Neural cell (in vitro differentiated cells): Measurements from ENCODE around the gene MRC1. TPM values are rescaled to one million over a fixed set of nuclear protein-coding genes. Genes with fewer than 3 reads are reported as not detected.

Source experiments
- H2AFZ ChIP-seq: fragments of 200-600, 300-800 bp; sonication (generic), shearing (Covaris generic); 2 replicates; pipeline ENCODE4 v1.6.0; 2014; ENCODE audit warnings: low read depth, mild to moderate bottlenecking, antibody characterized with exemption, low read length, moderate library complexity
- H3F3A ChIP-seq: fragments of 200-600 bp; shearing (Covaris generic); 2 replicates; pipeline ENCODE4 v1.6.1; 2016; ENCODE audit warnings: mild to moderate bottlenecking, moderate library complexity, mixed read lengths, antibody characterized with exemption, low read length; ENCODE audit not compliant: insufficient read depth, poor library complexity, severe bottlenecking
- H3K27ac ChIP-seq: fragments of 200-600, 300-800 bp; sonication (generic), shearing (Covaris generic); 2 replicates; pipeline ENCODE4 v1.5.1; 2014; ENCODE audit warnings: mild to moderate bottlenecking, low read length, moderate library complexity
- H3K27me3 ChIP-seq: fragments of 300-800, 200-600 bp; sonication (generic), shearing (Covaris generic); 2 replicates; pipeline ENCODE4 v1.6.0; 2014; ENCODE audit warnings: mild to moderate bottlenecking, low read depth, low read length, moderate library complexity; ENCODE audit not compliant: insufficient read depth
- H3K36me3 ChIP-seq: fragments of 300-800, 200-600 bp; sonication (generic), shearing (Covaris generic); 2 replicates; pipeline ENCODE4 v1.5.1; 2014; ENCODE audit warnings: mild to moderate bottlenecking, antibody characterized with exemption, low read length, moderate library complexity; ENCODE audit not compliant: insufficient read depth
- H3K4me2 ChIP-seq: fragments of 300-800, 200-600 bp; sonication (generic), shearing (Covaris generic); 2 replicates; pipeline ENCODE4 v1.6.0; 2014; ENCODE audit warnings: mild to moderate bottlenecking, low read length
- H3K4me3 ChIP-seq: fragments of 300-800, 200-600 bp; sonication (generic), shearing (Covaris generic); 2 replicates; pipeline ENCODE4 v1.5.1; 2014; ENCODE audit warnings: mild to moderate bottlenecking, low read length, moderate library complexity
- H3K79me2 ChIP-seq: fragments of 200-600 bp; shearing (Covaris generic); replicated peaks from 2 replicates; pipeline ENCODE4 v1.6.0; 2014; ENCODE audit warnings: mild to moderate bottlenecking, low read length, moderate library complexity; ENCODE audit not compliant: insufficient read depth
- H3K9ac ChIP-seq: fragments of 300-800, 200-600 bp; sonication (generic), shearing (Covaris generic); 2 replicates; pipeline ENCODE4 v1.6.1; 2016; ENCODE audit warnings: mild to moderate bottlenecking, low read length, mixed read lengths
- H3K9me2 ChIP-seq: fragments of 200-600 bp; shearing (Covaris generic); 2 replicates; pipeline ENCODE4 v1.6.1; 2016; ENCODE audit warnings: mild to moderate bottlenecking, low read length, mixed read lengths; ENCODE audit not compliant: insufficient read depth
- H3K9me3 ChIP-seq: fragments of 200-600, 300-800 bp; sonication (generic), shearing (Covaris generic); 2 replicates; pipeline ENCODE4 v1.6.1; 2016; ENCODE audit warnings: mild to moderate bottlenecking, mixed run types, low read length, moderate library complexity, mixed read lengths
- H4K20me1 ChIP-seq: fragments of 200-600 bp; shearing (Covaris generic); 2 replicates; pipeline ENCODE4 v1.6.1; 2016; ENCODE audit warnings: mild to moderate bottlenecking, mixed run types; ENCODE audit not compliant: insufficient read depth
- EP300 ChIP-seq: fragments of 450-650 bp; conservative IDR thresholded peaks from 2 replicates; pipeline ENCODE4 v1.6.1; 2014; ENCODE audit warnings: antibody characterized with exemption, mild to moderate bottlenecking, moderate library complexity; ENCODE audit not compliant: poor library complexity, severe bottlenecking
- EZH2 ChIP-seq: fragments of 200-600, 300-800 bp; shearing (Covaris generic), sonication (generic); IDR thresholded peaks from 2 replicates; pipeline ENCODE4 v1.6.1; 2014; ENCODE audit warnings: antibody characterized with exemption, low read length, borderline replicate concordance, mild to moderate bottlenecking; ENCODE audit not compliant: insufficient read depth, poor library complexity, severe bottlenecking
- MXI1 ChIP-seq: fragments of 450-650 bp; conservative IDR thresholded peaks from 2 replicates; pipeline ENCODE4 v1.6.1; 2014; ENCODE audit warnings: antibody characterized with exemption, mild to moderate bottlenecking; ENCODE audit not compliant: poor library complexity, severe bottlenecking
- POLR2AphosphoS5 ChIP-seq: IDR thresholded peaks from 2 replicates; pipeline ENCODE4 v1.6.1; 2012
- RAD21 ChIP-seq: fragments of 450-650 bp; conservative IDR thresholded peaks from 2 replicates; pipeline ENCODE4 v1.6.1; 2014; ENCODE audit warnings: antibody characterized with exemption, mild to moderate bottlenecking, moderate library complexity
- SMC3 ChIP-seq: fragments of 450-650 bp; conservative IDR thresholded peaks from 2 replicates; pipeline ENCODE4 v1.6.1; 2014; ENCODE audit warnings: antibody characterized with exemption, mild to moderate bottlenecking, moderate library complexity; ENCODE audit not compliant: poor library complexity
- TAF1 ChIP-seq: IDR thresholded peaks from 2 replicates; pipeline ENCODE4 v1.6.1; 2012; ENCODE audit warnings: low read depth
- polyA plus RNA-seq: library from polyadenylated mRNA; depleted of rRNA; stranded (reverse); fragments of >200 nt; gene quantifications from 2 replicates; pipeline ENCODE4 v1.2.3, GENCODE V29; 2014
- TF ChIP-seq, protein P1 (sequence below): IDR thresholded peaks from 2 replicates; pipeline ENCODE4 v1.6.1; 2012; ENCODE audit warnings: borderline replicate concordance
- TF ChIP-seq, protein P2 (sequence below): fragments of 450-650 bp; IDR thresholded peaks from 2 replicates; pipeline ENCODE4 v1.5.1; 2014; ENCODE audit warnings: antibody characterized with exemption, mild to moderate bottlenecking, moderate library complexity; ENCODE audit not compliant: poor library complexity, severe bottlenecking

The MRC1 gene
- polyA plus RNA-seq, 1 donor from 2014 or later: not detected

DNA sequence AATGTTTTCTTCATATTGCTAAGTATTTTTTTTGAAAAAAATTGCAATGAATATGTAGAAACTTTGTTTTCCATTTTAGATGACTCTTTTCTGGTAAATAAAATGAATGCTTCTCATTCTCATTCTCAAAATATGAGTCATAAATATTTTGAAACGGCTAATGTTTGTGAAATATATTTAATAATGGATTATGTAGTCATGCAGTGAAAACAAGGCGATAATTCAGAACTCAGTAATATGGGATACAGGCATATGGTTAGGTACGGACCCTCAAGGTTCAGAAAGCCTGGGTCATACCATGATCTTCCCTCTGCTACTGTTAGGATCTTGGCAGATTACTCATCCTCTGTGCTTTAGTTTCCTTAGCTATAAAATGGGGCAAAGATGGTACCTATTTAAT lies 96.3 kb downstream of the MRC1 start:
- H3K79me2 ChIP-seq: no peaks in the 10 kb centered on the region
- H3F3A ChIP-seq: no peaks in the 10 kb centered on the region
- H3K27me3 ChIP-seq: no peaks in the 10 kb centered on the region
- TF ChIP-seq TAF1: no peak
- TF ChIP-seq EZH2: no peak
- no peak for TF ChIP-seq SMC3
- TF ChIP-seq, protein P1, sequence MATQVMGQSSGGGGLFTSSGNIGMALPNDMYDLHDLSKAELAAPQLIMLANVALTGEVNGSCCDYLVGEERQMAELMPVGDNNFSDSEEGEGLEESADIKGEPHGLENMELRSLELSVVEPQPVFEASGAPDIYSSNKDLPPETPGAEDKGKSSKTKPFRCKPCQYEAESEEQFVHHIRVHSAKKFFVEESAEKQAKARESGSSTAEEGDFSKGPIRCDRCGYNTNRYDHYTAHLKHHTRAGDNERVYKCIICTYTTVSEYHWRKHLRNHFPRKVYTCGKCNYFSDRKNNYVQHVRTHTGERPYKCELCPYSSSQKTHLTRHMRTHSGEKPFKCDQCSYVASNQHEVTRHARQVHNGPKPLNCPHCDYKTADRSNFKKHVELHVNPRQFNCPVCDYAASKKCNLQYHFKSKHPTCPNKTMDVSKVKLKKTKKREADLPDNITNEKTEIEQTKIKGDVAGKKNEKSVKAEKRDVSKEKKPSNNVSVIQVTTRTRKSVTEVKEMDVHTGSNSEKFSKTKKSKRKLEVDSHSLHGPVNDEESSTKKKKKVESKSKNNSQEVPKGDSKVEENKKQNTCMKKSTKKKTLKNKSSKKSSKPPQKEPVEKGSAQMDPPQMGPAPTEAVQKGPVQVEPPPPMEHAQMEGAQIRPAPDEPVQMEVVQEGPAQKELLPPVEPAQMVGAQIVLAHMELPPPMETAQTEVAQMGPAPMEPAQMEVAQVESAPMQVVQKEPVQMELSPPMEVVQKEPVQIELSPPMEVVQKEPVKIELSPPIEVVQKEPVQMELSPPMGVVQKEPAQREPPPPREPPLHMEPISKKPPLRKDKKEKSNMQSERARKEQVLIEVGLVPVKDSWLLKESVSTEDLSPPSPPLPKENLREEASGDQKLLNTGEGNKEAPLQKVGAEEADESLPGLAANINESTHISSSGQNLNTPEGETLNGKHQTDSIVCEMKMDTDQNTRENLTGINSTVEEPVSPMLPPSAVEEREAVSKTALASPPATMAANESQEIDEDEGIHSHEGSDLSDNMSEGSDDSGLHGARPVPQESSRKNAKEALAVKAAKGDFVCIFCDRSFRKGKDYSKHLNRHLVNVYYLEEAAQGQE: no peak
- TF ChIP-seq MXI1: no peak
- no peak for TF ChIP-seq POLR2AphosphoS5
- no peak for TF ChIP-seq RAD21
- no peak for TF ChIP-seq EP300
- TF ChIP-seq, protein P2, sequence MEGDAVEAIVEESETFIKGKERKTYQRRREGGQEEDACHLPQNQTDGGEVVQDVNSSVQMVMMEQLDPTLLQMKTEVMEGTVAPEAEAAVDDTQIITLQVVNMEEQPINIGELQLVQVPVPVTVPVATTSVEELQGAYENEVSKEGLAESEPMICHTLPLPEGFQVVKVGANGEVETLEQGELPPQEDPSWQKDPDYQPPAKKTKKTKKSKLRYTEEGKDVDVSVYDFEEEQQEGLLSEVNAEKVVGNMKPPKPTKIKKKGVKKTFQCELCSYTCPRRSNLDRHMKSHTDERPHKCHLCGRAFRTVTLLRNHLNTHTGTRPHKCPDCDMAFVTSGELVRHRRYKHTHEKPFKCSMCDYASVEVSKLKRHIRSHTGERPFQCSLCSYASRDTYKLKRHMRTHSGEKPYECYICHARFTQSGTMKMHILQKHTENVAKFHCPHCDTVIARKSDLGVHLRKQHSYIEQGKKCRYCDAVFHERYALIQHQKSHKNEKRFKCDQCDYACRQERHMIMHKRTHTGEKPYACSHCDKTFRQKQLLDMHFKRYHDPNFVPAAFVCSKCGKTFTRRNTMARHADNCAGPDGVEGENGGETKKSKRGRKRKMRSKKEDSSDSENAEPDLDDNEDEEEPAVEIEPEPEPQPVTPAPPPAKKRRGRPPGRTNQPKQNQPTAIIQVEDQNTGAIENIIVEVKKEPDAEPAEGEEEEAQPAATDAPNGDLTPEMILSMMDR: no peak
- no peak overlapping the region for H2AFZ ChIP-seq
- no peak overlapping the region for H3K4me2 ChIP-seq
- H3K9me2 ChIP-seq: no peaks in the 10 kb centered on the region
- no peaks in the 10 kb centered on the region for H3K9me3 ChIP-seq
- H3K36me3 ChIP-seq: no peaks in the 10 kb centered on the region
- H3K9ac ChIP-seq: no peak overlapping the region
- H3K4me3 ChIP-seq: no peak overlapping the region
- no peaks in the 10 kb centered on the region for H4K20me1 ChIP-seq
- H3K27ac ChIP-seq: no peak overlapping the region

DNA sequence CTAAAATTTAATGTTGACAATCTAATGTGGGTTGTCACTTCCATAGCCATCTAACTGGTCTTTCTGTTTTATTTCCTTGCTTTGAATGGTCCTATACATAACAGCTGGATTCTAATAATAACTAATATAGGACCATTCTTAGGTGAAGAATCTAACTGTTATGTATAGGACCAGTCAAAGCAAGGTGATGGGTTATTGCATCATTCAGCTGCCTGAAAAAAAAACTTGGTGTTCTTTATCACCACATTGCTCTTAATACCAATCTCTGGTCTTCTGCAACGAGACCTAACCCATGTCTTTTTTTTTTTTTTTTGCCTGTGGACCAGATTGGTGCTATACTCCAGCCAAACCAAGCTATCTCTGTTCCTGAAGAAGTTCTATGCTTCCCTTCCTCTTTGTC lies 96.9 kb downstream of the MRC1 start:
- H3K9me3 ChIP-seq: no peaks in the 10 kb centered on the region
- no peaks in the 10 kb centered on the region for H3F3A ChIP-seq
- no peaks in the 10 kb centered on the region for H4K20me1 ChIP-seq
- no peak overlapping the region for H3K27ac ChIP-seq
- TF ChIP-seq TAF1 (no peak), MXI1 (no peak), RAD21 (no peak), EP300 (no peak), SMC3 (no peak), POLR2AphosphoS5 (no peak), EZH2 (no peak)
- TF ChIP-seq, protein P1: no peak
- TF ChIP-seq, protein P2: no peak
- no peak overlapping the region for H3K9ac ChIP-seq
- no peaks in the 10 kb centered on the region for H3K79me2 ChIP-seq
- H3K36me3 ChIP-seq: no peaks in the 10 kb centered on the region
- H3K4me3 ChIP-seq: no peak overlapping the region
- H3K4me2 ChIP-seq: no peak overlapping the region
- no peak overlapping the region for H2AFZ ChIP-seq
- no peaks in the 10 kb centered on the region for H3K9me2 ChIP-seq
- H3K27me3 ChIP-seq: no peaks in the 10 kb centered on the region
